ENCODE data around the gene CCL2.
A peak's percentile ranks its signal among the peaks of the same experiment; 100 is the strongest.

Gene CCL2

DNA sequence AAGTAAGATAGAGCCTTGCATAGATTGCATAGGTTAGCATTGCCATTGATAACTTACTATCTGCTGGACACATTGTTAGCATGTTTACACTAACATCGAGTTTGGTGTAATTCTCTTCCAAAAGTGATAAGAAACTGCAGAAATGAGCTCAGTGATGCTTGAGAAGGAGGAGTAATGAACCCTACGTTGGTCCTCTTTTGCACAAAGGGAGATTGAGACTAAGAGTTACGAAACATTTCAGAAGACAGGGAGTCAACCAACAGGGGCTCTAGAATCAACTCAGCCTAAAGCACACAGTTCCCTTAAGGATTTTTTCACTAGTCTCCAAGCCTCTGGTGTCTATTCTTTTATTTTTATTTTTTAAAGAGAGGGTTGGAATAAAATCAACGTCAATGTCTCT lies 21.7 kb downstream of the CCL2 start:
- DNase-seq (ENCODE audit: low read depth in 2 of 2) = peak; percentile 6 to 66
- no peak for TF ChIP-seq CTCF (IDR thresholded peaks at IDR 0.05; ENCODE audit: low read depth, low read length)
- H3K4me3 ChIP-seq (replicated peaks in 1 of 2; ENCODE audit: low read depth in 2 of 2, low read length in 2 of 2) = no peak overlapping the region

DNA sequence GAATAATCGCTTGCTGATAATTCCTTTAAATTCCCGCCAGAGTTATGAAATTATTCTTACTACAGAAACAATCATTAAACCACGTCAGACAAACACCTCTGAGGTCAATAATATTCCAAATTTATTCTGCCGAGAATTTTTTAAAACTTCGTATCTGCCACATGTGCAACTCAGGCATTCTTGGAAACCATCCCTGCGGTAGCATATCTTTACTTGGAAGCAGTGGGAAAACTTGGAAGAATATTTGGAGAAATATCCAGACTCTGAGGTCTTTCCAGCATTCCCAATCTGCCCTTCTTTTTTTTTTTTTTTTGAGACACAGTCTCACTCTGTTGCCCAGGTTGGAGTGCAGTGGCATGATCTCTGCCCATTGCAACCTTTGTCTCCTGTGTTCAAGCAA lies 28.5 kb downstream of the CCL2 start:
- peak in 1 of 2 donors; percentile 44 for DNase-seq (ENCODE audit: low read depth in 2 of 2)
- no peak for TF ChIP-seq CTCF (IDR thresholded peaks at IDR 0.05; ENCODE audit: low read depth, low read length)
- no peak overlapping the region for H3K4me3 ChIP-seq (replicated peaks in 1 of 2; ENCODE audit: low read depth in 2 of 2, low read length in 2 of 2)

DNA sequence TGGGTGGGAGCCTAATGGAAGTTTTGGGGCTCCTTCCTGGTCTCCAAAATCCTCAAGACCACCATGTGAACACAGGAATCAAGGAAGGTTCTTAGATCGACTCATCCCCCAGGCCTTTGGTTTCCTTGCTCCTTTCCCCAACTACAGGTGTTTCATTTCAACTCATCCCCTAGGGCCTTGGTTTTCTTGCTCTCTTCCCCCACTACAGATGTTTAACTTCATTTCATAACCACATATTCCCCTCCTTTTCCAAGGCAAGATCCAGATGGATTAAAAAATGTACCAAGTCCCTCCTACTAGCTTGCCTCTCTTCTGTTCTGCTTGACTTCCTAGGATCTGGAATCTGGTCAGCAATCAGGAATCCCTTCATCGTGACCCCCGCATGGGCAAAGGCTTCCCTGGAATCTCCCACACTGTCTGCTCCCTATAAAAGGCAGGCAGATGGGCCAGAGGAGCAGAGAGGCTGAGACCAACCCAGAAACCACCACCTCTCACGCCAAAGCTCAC lies 30.3 kb downstream of the CCL2 start, which contains the start of gene CCL11:
TSS of gene CCL11 (plus strand) at position 457 of the 507 bp plus-strand sequence. CDS start 67 bp downstream, outside the sequence.
- no peak within 1 kb of the TSS for H3K4me3 ChIP-seq (replicated peaks in 1 of 2; ENCODE audit: low read depth in 2 of 2, low read length in 2 of 2)
- DNase-seq (ENCODE audit: low read depth in 2 of 2) = no peak
- no peak for TF ChIP-seq CTCF (IDR thresholded peaks at IDR 0.05; ENCODE audit: low read depth, low read length)

- TF ChIP-seq CTCF (IDR thresholded peaks at IDR 0.05; ENCODE audit: low read depth, low read length) = no peak
- H3K4me3 ChIP-seq (replicated peaks in 1 of 2; ENCODE audit: low read depth in 2 of 2, low read length in 2 of 2) = no peak overlapping the region
- peak in 1 of 2 donors; percentile 28 for DNase-seq (ENCODE audit: low read depth in 2 of 2)
Measured at GRCh38 chr17:34287875-34288274, 32.8 kb downstream of the CCL2 start.

DNA sequence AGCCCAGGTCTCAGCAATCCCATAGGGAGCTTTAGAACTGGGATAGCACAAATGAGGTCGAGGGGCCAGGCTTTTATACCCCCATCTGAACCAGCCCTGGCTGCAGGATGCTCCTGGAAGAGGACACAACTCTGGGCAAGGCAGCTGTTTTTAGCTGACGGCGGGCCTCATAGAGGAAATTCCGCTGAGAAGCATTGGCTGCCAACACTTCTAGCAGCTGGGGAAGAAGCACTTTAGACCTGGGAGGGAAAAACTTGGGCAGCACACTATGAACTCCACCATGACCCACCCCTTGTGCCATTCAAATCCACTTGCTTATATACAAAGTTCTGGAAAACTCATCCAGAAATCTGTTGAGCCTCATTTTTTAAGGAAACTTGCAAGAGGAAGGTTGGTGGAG lies 35.5 kb downstream of the CCL2 start:
- no peak for DNase-seq (ENCODE audit: low read depth in 2 of 2)
- H3K4me3 ChIP-seq (replicated peaks in 1 of 2; ENCODE audit: low read depth in 2 of 2, low read length in 2 of 2) = no peak overlapping the region
- TF ChIP-seq CTCF (IDR thresholded peaks at IDR 0.05; ENCODE audit: low read depth, low read length) = no peak

DNA sequence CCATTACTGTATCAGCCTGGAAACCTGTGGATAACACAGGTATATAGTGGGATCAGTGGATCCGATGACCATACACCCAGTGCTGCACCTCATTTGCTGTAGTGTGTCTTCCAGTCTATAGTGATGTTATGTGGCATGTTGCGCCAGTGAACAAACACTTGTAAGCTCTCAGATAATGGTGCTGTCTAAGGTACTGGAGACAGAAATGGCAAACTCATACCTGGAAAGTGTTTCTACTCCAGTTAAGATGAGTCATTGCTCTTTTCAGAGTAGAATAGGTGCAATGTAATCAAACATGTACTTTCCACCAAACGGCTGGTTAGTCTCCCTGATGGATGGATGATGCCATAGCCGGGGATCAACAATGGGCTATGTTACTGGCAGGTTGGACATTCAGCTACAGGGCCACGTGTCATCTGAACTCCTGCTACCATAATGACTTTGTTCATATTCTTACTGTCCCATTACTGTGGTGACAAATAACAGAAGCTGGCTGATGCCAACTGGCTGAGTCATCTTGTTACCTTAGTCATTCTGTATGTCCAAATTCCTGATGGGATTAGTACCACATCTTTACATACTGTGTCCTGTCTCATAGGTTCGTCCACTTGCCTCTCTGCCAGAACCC lies 36.8 kb downstream of the CCL2 start:
- no peak overlapping the region for H3K4me3 ChIP-seq (replicated peaks in 1 of 2; ENCODE audit: low read depth in 2 of 2, low read length in 2 of 2)
- DNase-seq (ENCODE audit: low read depth in 2 of 2) = peak in 1 of 2 donors; percentile 18
- TF ChIP-seq CTCF (IDR thresholded peaks at IDR 0.05; ENCODE audit: low read depth, low read length) = no peak

DNA sequence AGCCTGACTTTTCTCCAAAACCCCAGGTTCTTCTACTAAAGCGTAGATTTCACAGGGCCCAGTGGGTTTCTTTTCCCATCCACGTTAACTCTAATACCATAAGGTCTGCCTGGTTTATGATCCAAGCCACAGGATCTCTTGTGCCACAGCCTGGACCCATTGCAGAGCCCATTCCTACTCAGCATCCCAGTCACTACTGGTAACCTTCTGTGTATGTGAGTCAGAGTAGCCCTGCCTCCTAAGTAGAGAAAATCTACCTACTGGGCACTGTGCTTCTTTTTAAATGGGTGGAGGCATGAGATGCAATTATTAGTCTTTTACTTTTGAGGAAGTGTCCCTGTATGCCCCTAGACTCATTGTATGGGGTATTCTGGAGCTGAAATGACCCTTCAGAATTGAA lies 43.9 kb downstream of the CCL2 start:
- H3K4me3 ChIP-seq (replicated peaks in 1 of 2; ENCODE audit: low read depth in 2 of 2, low read length in 2 of 2) = no peak overlapping the region
- TF ChIP-seq CTCF (IDR thresholded peaks at IDR 0.05; ENCODE audit: low read depth, low read length) = no peak
- peak in 1 of 2 donors; percentile 13 for DNase-seq (ENCODE audit: low read depth in 2 of 2)

All from cardiac fibroblast (primary cell).